ENCODE data around the gene TMEM218.

Gene TMEM218

DNA sequence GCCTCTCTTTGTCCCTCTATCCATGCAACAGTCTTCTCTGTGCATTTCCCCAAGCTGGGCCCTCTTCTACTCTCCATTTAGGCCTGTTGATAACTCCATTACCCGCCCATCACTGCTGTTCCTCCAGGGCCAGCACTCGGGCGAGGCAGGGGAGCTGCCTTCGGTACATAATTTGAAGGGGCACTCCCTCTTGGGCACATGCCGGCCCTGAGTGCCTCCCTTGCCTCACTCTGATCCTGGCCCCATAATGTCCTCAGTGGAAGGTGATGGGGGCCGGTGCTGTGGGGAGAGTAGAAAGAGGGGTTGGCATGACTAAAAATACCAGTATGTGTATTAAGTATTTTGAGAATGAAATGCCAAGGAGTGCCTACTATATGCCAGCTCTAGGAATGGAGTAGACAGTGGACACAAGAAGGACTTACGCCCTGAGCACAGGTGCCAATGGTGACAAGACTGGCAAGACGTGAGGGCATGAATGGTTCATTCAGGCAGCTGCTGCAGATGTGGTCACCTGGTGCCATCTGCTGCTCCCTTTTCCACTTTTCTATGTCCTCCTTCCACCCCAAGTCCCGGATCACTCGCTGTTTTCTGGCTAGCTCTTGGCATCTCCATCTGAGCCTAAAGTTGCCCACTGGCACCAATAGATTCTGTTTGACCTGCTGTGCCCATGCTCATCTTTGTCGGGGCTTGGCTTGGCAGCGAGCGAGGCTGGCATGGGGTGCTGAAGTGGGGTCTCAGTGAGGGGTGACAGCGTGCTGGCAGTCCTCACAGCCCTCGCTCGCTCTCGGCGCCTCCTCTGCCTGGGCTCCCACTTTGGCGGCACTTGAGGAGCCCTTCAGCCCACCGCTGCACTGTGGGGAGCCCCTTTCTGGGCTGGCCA lies 22.6 kb downstream of the TMEM218 start:
- TF ChIP-seq, protein P1, sequence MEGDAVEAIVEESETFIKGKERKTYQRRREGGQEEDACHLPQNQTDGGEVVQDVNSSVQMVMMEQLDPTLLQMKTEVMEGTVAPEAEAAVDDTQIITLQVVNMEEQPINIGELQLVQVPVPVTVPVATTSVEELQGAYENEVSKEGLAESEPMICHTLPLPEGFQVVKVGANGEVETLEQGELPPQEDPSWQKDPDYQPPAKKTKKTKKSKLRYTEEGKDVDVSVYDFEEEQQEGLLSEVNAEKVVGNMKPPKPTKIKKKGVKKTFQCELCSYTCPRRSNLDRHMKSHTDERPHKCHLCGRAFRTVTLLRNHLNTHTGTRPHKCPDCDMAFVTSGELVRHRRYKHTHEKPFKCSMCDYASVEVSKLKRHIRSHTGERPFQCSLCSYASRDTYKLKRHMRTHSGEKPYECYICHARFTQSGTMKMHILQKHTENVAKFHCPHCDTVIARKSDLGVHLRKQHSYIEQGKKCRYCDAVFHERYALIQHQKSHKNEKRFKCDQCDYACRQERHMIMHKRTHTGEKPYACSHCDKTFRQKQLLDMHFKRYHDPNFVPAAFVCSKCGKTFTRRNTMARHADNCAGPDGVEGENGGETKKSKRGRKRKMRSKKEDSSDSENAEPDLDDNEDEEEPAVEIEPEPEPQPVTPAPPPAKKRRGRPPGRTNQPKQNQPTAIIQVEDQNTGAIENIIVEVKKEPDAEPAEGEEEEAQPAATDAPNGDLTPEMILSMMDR (IDR thresholded peaks at IDR 0.05; ENCODE audit: low read depth, low read length): no peak
- in situ Hi-C loops (cut with HindIII; ENCODE audit: low sequenced_read_pairs): no loop called here
- no peak for DNase-seq (ENCODE audit: low read depth, low spot score)

DNA sequence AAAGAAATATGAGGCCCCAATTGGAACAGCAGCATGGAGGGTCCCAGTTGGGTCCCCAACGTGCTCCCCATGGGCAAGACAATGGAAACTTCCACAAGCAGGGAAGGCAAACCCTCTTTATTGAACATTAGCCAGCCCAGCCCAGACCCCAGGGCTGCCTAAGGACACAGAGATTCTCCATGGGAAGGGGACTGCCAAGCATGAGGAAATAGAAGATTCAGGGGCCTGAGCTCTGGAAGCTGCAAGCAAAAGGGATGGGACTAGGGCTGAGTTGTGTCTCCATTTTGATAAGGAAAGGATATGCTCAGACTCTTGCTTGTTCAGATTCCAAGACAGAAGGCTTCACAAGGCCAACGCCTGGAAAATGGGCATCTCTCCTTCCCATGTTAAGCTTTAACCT lies 23.3 kb downstream of the TMEM218 start:
- in situ Hi-C loops (cut with HindIII; ENCODE audit: low sequenced_read_pairs): no loop called here
- TF ChIP-seq, protein P1 (IDR thresholded peaks at IDR 0.05; ENCODE audit: low read depth, low read length): no peak
- DNase-seq (ENCODE audit: low read depth, low spot score): no peak
- H3K4me3 ChIP-seq (ENCODE audit: low read depth, low read length): no peak overlapping the region

More for the DNA sequence above, 22.6 kb downstream of the TMEM218 start:
- no peak overlapping the region for H3K4me3 ChIP-seq (ENCODE audit: low read depth, low read length)

DNA sequence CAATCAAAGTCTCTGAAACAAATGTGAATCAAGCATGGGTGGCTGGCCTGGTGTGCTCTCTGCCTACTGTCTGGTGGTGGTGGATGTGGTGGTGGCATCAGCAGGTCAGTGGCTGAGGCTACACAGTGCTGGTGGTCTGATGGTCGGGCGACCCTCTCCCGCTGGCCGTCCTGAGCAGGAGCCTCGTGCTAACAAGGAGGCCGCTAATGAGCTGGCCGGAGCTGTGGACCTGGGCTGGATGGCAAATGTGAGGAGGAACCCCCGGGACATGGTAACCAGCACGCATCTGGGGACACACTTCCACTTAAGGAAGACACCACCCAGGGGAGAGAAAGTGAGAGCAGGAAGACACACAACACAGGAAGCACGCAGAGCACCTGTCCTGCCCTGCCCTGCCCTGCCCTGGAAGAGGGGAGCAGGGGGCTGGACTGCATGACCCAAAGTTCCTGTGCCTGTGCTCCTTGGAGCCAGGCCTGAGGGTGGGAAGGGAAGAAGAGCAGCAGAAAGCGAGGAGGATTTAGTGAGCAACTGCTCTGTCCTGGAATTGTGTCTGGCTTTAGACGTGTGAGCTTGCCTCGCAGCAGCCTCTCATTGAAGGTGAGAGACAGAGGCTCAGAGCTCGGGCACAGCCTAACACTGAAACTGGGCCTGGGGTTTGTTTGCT lies 24.7 kb downstream of the TMEM218 start:
- in situ Hi-C loops (cut with HindIII; ENCODE audit: low sequenced_read_pairs): no loop called here
- H3K4me3 ChIP-seq (ENCODE audit: low read depth, low read length): no peak overlapping the region
- TF ChIP-seq, protein P1 (IDR thresholded peaks at IDR 0.05; ENCODE audit: low read depth, low read length): no peak
- DNase-seq (ENCODE audit: low read depth, low spot score): no peak

DNA sequence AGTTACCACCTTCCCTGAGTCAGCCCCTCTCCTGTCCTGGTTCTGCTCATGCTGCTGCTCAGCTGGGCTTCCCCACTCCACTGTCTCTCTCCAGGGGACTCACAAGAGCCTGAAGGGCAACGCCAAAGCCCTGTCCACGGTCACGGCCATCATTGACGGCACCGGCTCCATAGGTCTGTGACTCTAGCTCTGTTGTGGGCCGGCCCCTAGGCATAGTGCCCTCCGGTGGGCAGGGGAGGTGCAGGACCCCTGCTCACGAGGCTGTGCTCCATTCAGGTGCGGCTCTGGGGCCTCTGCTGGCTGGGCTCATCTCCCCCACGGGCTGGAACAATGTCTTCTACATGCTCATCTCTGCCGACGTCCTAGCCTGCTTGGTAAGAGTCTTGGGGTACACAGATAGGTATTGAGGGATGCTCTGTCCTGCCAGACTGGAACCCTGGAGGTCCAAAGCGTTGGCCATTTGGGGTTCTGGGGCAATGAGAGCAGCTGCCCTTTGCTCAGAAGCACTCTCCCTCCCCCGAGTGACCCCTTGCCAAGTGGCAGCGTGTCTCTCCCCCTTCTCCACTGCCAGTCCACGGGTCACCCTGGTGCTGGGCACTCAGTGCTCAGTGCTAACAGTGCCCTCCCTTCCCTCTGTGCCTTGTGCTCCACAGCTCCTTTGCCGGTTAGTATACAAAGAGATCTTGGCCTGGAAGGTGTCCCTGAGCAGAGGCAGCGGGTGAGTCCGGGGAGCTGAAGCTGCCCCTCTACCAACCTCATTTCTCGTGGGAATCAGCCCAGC lies 25.9 kb downstream of the TMEM218 start:
- DNase-seq (ENCODE audit: low read depth, low spot score): no peak
- in situ Hi-C loops (cut with HindIII; ENCODE audit: low sequenced_read_pairs): no loop called here
- H3K4me3 ChIP-seq (ENCODE audit: low read depth, low read length): no peak overlapping the region
- TF ChIP-seq, protein P1 (IDR thresholded peaks at IDR 0.05; ENCODE audit: low read depth, low read length): no peak

DNA sequence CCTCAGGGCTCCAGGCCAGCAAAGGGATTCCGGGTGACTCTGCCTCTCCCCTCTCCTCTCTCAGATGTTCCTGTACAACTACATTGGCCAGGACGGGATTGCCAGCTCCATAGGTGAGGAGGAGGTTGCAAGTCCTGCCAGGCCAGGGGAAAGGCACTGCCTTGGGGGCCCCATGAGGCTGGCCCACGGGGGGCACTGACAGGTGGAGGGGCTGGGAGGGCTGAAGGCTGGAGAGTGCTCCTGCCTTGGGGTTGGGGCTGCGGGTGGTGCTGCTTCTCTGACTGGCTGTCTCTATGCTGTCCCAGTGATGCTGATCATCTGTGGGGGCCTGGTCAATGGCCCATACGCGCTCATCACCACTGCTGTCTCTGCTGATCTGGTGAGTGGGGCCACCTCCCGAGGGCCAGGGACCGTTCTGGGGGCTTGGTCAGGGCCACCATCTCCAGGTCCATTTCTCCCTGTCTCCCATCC lies 26.6 kb downstream of the TMEM218 start:
- in situ Hi-C loops (cut with HindIII; ENCODE audit: low sequenced_read_pairs): no loop called here
- no peak for DNase-seq (ENCODE audit: low read depth, low spot score)
- no peak overlapping the region for H3K4me3 ChIP-seq (ENCODE audit: low read depth, low read length)
- TF ChIP-seq, protein P1 (IDR thresholded peaks at IDR 0.05; ENCODE audit: low read depth, low read length): no peak

DNA sequence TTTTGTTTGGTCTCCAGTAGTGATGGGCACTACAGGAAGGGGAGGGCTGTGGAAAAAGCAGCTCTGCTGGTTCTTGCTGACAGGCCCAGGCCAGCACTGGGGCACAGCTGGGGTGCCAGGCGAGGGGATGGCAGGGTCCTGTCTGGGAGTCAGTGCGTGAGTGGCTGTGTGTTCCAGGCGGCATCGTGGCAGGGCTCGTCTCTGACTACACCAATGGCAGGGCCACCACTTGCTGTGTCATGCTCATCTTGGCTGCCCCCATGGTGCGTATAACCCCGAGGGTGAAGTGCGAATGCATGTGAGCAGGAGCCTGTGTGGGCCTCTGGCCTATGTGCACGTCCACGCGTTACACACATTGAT lies 27.4 kb downstream of the TMEM218 start:
- DNase-seq (ENCODE audit: low read depth, low spot score): no peak
- no peak overlapping the region for H3K4me3 ChIP-seq (ENCODE audit: low read depth, low read length)
- TF ChIP-seq, protein P1 (IDR thresholded peaks at IDR 0.05; ENCODE audit: low read depth, low read length): no peak
- in situ Hi-C loops (cut with HindIII; ENCODE audit: low sequenced_read_pairs): no loop called here
